HFF-Myc (cell line): Measurements from ENCODE around the gene PILRA.
"Not testable (repeated sequence)": the region's sequence is repeated elsewhere in the genome, so short reads cannot be mapped to it uniquely, and the experiment has no call there.

Experiments
- DNase-seq: peaks from one replicate; pipeline ENCODE4 v3.0.0-alpha.2; 2011; ENCODE audit warnings: low read depth; ENCODE audit errors: extremely low read depth
- H3K4me3 ChIP-seq: replicated peaks from 2 replicates; pipeline ENCODE4 v1.5.1; 2011; ENCODE audit warnings: low read depth, mild to moderate bottlenecking, control low read depth, low read length
- CTCF ChIP-seq: IDR thresholded peaks from 2 replicates; pipeline ENCODE4 v1.5.1; 2012; ENCODE audit warnings: mild to moderate bottlenecking, low read depth, low read length, control low read depth; ENCODE audit errors: missing control alignments

PILRA gene

GRCh38 chr7:100369105-100369504 is 4.2 kb upstream of the PILRA start:
- TF ChIP-seq CTCF, result no peak
- no peak for DNase-seq
- H3K4me3 ChIP-seq, result no peak overlapping the region

DNA sequence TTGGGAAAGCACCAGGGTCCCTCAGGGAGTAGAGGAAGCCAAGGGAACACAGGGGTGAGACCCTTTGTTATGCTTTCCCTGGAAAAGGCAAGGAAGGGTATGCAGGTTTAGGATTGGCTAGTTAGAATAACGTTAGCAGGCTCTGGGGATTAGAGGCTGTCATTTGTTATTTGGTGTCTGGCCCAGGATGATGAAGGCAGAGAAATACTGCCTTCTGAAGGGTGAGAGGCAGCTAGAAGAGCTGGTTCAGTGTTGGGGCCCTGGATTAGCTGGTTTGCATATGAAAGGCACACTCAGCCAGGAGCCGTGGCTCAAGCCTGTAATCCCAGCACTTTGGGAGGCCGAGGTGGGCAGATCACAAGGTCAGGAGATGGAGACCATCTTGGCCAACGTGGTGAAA is 3.0 kb upstream of the PILRA start:
- no peak overlapping the region for H3K4me3 ChIP-seq
- TF ChIP-seq CTCF, result no peak
- DNase-seq, result no peak

DNA sequence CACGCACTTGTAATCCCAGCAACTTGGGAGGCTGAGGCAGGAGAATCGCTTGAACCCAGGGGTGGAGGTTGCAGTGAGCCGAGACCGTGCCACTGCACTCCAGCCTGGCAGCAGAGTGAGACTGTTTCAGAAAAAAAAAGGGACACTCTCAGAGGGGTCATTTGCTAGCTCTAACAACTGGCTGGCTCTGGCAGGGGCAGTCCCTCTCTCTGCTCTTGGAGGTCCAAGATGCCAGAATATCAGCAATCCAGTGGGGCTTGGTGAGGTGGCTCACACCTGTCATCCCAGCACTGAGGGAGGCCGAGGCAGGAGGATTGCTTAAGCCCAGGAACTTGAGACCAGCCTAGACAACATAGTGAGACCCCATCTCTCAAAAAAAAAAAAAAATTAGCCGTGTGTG is 2.5 kb upstream of the PILRA start:
- H3K4me3 ChIP-seq, result no peak overlapping the region
- no peak for DNase-seq
- TF ChIP-seq CTCF, result no peak

- no peak for TF ChIP-seq CTCF
- no peak for DNase-seq
- H3K4me3 ChIP-seq, result no peak overlapping the region
These were observed 1.6 kb upstream of the PILRA start for GRCh38 chr7:100371561-100372171.

GRCh38 chr7:100372256-100372655 is 1.0 kb upstream of the PILRA start:
- no peak for DNase-seq
- TF ChIP-seq CTCF, result no peak
- H3K4me3 ChIP-seq, result no peak overlapping the region

DNA sequence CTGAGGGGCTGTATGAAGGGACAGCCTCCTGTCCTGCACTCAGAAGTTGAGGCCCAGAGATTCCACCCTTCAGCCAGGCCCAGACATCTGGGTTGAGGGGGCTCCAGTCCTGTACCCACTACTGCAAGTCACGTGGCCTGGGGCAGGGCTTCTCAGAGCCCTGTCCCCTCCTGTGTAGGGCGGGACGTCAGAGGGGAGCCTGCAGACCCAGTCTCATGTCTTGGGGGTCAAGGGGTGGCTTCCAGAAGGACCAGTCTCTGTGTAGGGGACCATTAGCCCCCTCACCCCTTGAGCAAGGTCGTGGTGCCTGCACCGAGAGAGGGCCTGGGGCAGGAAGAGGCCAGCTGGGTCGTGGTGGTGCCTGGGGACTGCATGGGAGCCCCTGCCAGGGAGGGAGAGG is 593 bp upstream of the PILRA start:
- DNase-seq, result no peak
- H3K4me3 ChIP-seq, result no peak overlapping the region
- no peak for TF ChIP-seq CTCF

DNA sequence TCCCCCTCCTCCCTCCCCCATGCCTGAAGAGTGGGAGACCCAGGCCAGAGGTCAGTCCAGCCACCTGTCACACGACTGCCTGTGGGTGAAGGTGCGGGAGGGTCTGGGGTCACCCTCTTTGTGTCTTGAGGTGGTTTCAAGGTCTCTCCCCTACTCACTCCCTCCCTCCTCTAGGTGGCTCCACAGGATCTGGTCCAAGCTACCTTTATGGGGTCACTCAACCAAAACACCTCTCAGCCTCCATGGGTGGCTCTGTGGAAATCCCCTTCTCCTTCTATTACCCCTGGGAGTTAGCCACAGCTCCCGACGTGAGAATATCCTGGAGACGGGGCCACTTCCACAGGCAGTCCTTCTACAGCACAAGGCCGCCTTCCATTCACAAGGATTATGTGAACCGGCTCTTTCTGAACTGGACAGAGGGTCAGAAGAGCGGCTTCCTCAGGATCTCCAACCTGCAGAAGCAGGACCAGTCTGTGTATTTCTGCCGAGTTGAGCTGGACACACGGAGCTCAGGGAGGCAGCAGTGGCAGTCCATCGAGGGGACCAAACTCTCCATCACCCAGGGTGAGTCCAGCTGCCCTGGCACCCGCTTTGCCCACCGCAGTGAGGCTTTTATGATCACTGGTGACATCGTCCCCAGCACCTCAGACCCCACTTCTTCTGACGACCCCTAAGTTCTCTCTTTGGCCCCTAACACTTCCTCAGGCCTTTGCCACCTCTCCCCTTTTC is 747 bp downstream of the PILRA start:
- not testable (repeated sequence) for H3K4me3 ChIP-seq, DNase-seq
